Mesenchymal stem cell (in vitro differentiated cells and primary cell): ENCODE results near the gene STARD6.
A peak's percentile ranks its signal among the peaks of the same experiment; 100 is the strongest.

ENCODE experiments used
- DNase-seq: peaks from one replicate; pipeline ENCODE4 v3.0.0-alpha.2; 2013
- H2AFZ ChIP-seq: one replicate; pipeline ENCODE4 v1.6.1; 2013; ENCODE audit warnings: low read depth, mild to moderate bottlenecking, control low read depth, inconsistent platforms, low read length, moderate library complexity
- H2AK5ac ChIP-seq: 2 replicates; pipeline ENCODE4 v1.6.1; 2013; ENCODE audit warnings: low read length, moderate library complexity, mild to moderate bottlenecking, inconsistent platforms; ENCODE audit not compliant: severe bottlenecking
- H2BK120ac ChIP-seq: one replicate; pipeline ENCODE4 v1.6.1; 2013; ENCODE audit warnings: low read depth, mild to moderate bottlenecking, inconsistent platforms, low read length, moderate library complexity
- H2BK12ac ChIP-seq, 2 experiments: one replicate each; pipeline ENCODE4 v1.6.1; 2013; ENCODE audit warnings: inconsistent platforms in 2 of 2, low read length in 2 of 2, mild to moderate bottlenecking in 2 of 2, moderate library complexity in 2 of 2, control low read depth in 1 of 2
- H2BK15ac ChIP-seq: one replicate; pipeline ENCODE4 v1.6.1; 2013; ENCODE audit warnings: mild to moderate bottlenecking, low read depth, inconsistent platforms; ENCODE audit not compliant: poor library complexity, severe bottlenecking
- H2BK5ac ChIP-seq: 2 replicates; pipeline ENCODE4 v1.6.1; 2013; ENCODE audit warnings: low read depth, mild to moderate bottlenecking, low read length, control low read depth, inconsistent platforms; ENCODE audit not compliant: poor library complexity, severe bottlenecking
- H3K14ac ChIP-seq, 2 experiments: one replicate each; pipeline ENCODE4 v1.6.1; 2013; ENCODE audit warnings: inconsistent platforms in 2 of 2, low read length in 2 of 2, control low read depth in 1 of 2, mild to moderate bottlenecking in 1 of 2, moderate library complexity in 1 of 2
- H3K18ac ChIP-seq, 2 experiments: one replicate each; pipeline ENCODE4 v1.6.1; 2013; ENCODE audit warnings: inconsistent platforms in 2 of 2, low read length in 2 of 2, control low read depth in 1 of 2, low read depth in 1 of 2, mild to moderate bottlenecking in 1 of 2
- H3K23ac ChIP-seq, 2 experiments: one replicate each; pipeline ENCODE4 v1.6.1; 2013; ENCODE audit warnings: inconsistent platforms in 2 of 2, low read length in 2 of 2, mild to moderate bottlenecking in 2 of 2, moderate library complexity in 2 of 2, control low read depth in 1 of 2
- H3K27ac ChIP-seq: 2 replicates; pipeline ENCODE4 v1.5.1; 2013; ENCODE audit warnings: mild to moderate bottlenecking, moderate library complexity, low read length, control low read depth, inconsistent platforms; ENCODE audit not compliant: poor library complexity, severe bottlenecking
- H3K27me3 ChIP-seq, 2 experiments: 2 replicates each; pipeline versions ENCODE4 v1.6.1 to v1.7.0; 2013; ENCODE audit warnings: low read length in 2 of 2, mild to moderate bottlenecking in 2 of 2, moderate library complexity in 2 of 2, control low read depth in 1 of 2, inconsistent platforms in 1 of 2; ENCODE audit not compliant: control insufficient read depth in 1 of 2, insufficient read depth in 1 of 2
- H3K36me3 ChIP-seq, 2 experiments: 2 replicates each; pipeline versions ENCODE4 v1.6.1 to v1.7.0; 2013; ENCODE audit warnings: low read length in 2 of 2, control low read depth in 1 of 2, inconsistent platforms in 1 of 2, low read depth in 1 of 2, mild to moderate bottlenecking in 1 of 2; ENCODE audit not compliant: insufficient read depth in 2 of 2, control insufficient read depth in 1 of 2
- H3K4ac ChIP-seq, 2 experiments: one replicate each; pipeline ENCODE4 v1.6.1; 2013; ENCODE audit warnings: inconsistent platforms in 2 of 2, low read length in 2 of 2, mild to moderate bottlenecking in 2 of 2, moderate library complexity in 2 of 2, control low read depth in 1 of 2, low read depth in 1 of 2
- H3K4me1 ChIP-seq: 2 replicates; pipeline ENCODE4 v1.6.1; 2013; ENCODE audit warnings: low read depth, low read length, control low read depth; ENCODE audit not compliant: control insufficient read depth, insufficient read depth
- H3K4me2 ChIP-seq: 2 replicates; pipeline ENCODE4 v1.6.1; 2013; ENCODE audit warnings: low read length, mild to moderate bottlenecking, inconsistent platforms; ENCODE audit not compliant: poor library complexity, severe bottlenecking
- H3K4me3 ChIP-seq, 2 experiments: 2 replicates each; pipeline versions ENCODE4 v1.5.1 to v1.7.0; 2013; ENCODE audit warnings: low read length in 2 of 2, mild to moderate bottlenecking in 2 of 2, control low read depth in 1 of 2, low read depth in 1 of 2; ENCODE audit not compliant: insufficient read depth in 1 of 2
- H3K79me1 ChIP-seq: replicated peaks from 2 replicates; pipeline ENCODE4 v1.6.1; 2013; ENCODE audit warnings: mild to moderate bottlenecking, control low read depth, low read length, inconsistent platforms; ENCODE audit not compliant: poor library complexity, severe bottlenecking
- H3K9ac ChIP-seq: 2 replicates; pipeline ENCODE4 v1.7.0; 2013; ENCODE audit warnings: mild to moderate bottlenecking, low read length, moderate library complexity
- H3K9me3 ChIP-seq: 2 replicates; pipeline ENCODE4 v1.7.0; 2013; ENCODE audit warnings: mild to moderate bottlenecking, low read length; ENCODE audit not compliant: control insufficient read depth
- H4K8ac ChIP-seq: one replicate; pipeline ENCODE4 v1.6.1; 2013; ENCODE audit warnings: inconsistent platforms, mild to moderate bottlenecking, low read length, moderate library complexity
- H4K91ac ChIP-seq: one replicate; pipeline ENCODE4 v1.6.1; 2013; ENCODE audit warnings: mild to moderate bottlenecking, low read length, inconsistent platforms
- WGBS: methylation state at CpG from one replicate; pipeline ENCODE4 v1.1.7; 2013; ENCODE audit warnings: mixed read lengths; 5-methylcytosine and 5-hydroxymethylcytosine counted together

The STARD6 gene

GRCh38 chr18:54382076-54382475, 24.4 kb upstream of the STARD6 start:
- H3K27ac ChIP-seq, result no peak overlapping the region
- H3K36me3 ChIP-seq, result no peaks in the 10 kb centered on the region
- H3K4ac ChIP-seq, result no peak overlapping the region
- no peak overlapping the region for H3K14ac ChIP-seq
- no peak overlapping the region for H4K91ac ChIP-seq
- H3K4me2 ChIP-seq, result no peak overlapping the region
- no peaks in the 10 kb centered on the region for H3K27me3 ChIP-seq
- H3K9me3 ChIP-seq, result no peaks in the 10 kb centered on the region
- H3K79me1 ChIP-seq, result no peaks in the 10 kb centered on the region
- no peak overlapping the region for H3K4me3 ChIP-seq
- 93% methylated on average over 3 of the region's 3 CpGs for WGBS
- no peaks in the 10 kb centered on the region for H3K4me1 ChIP-seq
- H3K9ac ChIP-seq, result no peak overlapping the region
- no peak overlapping the region for H2BK15ac ChIP-seq
- no peak overlapping the region for H2BK5ac ChIP-seq
- no peak overlapping the region for H2AFZ ChIP-seq
- H4K8ac ChIP-seq, result no peak overlapping the region
- H2AK5ac ChIP-seq, result no peak overlapping the region
- no peak overlapping the region for H3K23ac ChIP-seq
- no peak overlapping the region for H2BK120ac ChIP-seq
- no peak overlapping the region for H3K18ac ChIP-seq
- no peak for DNase-seq
- no peak overlapping the region for H2BK12ac ChIP-seq

- H3K4me3 ChIP-seq, result no peak overlapping the region
- no peak overlapping the region for H2AFZ ChIP-seq
- H2BK120ac ChIP-seq, result no peak overlapping the region
- H3K14ac ChIP-seq, result no peak overlapping the region
- H3K79me1 ChIP-seq, result no peaks in the 10 kb centered on the region
- H3K4me1 ChIP-seq, result no peaks in the 10 kb centered on the region
- H3K9me3 ChIP-seq, result no peaks in the 10 kb centered on the region
- H3K18ac ChIP-seq, result no peak overlapping the region
- H3K23ac ChIP-seq, result no peak overlapping the region
- H4K91ac ChIP-seq, result no peak overlapping the region
- H2BK12ac ChIP-seq, result no peak overlapping the region
- H2BK15ac ChIP-seq, result no peak overlapping the region
- H3K9ac ChIP-seq, result no peak overlapping the region
- H3K4ac ChIP-seq, result no peak overlapping the region
- H3K27ac ChIP-seq, result no peak overlapping the region
- H3K36me3 ChIP-seq, result no peaks in the 10 kb centered on the region
- H2AK5ac ChIP-seq, result no peak overlapping the region
- no peak overlapping the region for H3K4me2 ChIP-seq
- no peak for DNase-seq
- no peaks in the 10 kb centered on the region for H3K27me3 ChIP-seq
- no peak overlapping the region for H4K8ac ChIP-seq
- WGBS, result 100% methylated on average over 2 of the region's 2 CpGs
- H2BK5ac ChIP-seq, result no peak overlapping the region
Observed at GRCh38 chr18:54381640-54382039, 24.0 kb upstream of the STARD6 start.

DNA sequence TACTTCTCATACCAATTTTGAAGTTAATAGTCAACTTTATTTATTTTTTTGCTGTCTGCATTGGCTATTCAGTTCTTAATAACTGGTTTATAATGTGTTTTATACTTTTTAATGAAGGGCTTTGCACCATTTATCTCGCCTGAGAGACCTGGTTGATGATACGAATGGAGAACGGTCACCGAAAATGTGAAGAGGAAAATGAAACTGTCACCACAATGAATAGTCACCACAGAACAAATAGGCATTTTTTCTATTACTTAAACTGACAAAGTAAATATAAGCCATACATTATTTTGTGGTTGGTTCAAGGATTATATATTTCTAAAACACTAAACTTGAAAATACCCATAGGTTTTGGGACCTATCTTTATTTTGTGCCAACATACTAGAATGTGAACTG, 20.4 kb upstream of the STARD6 start:
- Histone ChIP-seq H3K9ac (no peak overlapping the region), H4K91ac (no peak overlapping the region), H3K9me3 (no peaks in the 10 kb centered on the region), H3K79me1 (no peaks in the 10 kb centered on the region), H2BK5ac (no peak overlapping the region), H3K27ac (no peak overlapping the region), H3K4ac (no peak overlapping the region), H2BK12ac (no peak overlapping the region), H3K36me3 (peaks cover 0 to 3% of the 10 kb centered on the region in 2 experiments), H3K27me3 (no peaks in the 10 kb centered on the region), H2AK5ac (no peak overlapping the region), H2AFZ (no peak overlapping the region), H3K14ac (no peak overlapping the region), H3K4me2 (no peak overlapping the region), H3K4me3 (no peak overlapping the region), H2BK120ac (no peak overlapping the region), H2BK15ac (no peak overlapping the region), H3K23ac (no peak overlapping the region), H3K18ac (no peak overlapping the region), H3K4me1 (no peaks in the 10 kb centered on the region), H4K8ac (no peak overlapping the region)
- DNase-seq, result no peak
- 97% methylated on average over 4 of the region's 4 CpGs for WGBS

- H2BK5ac ChIP-seq, result no peak overlapping the region
- H3K4me1 ChIP-seq, result no peaks in the 10 kb centered on the region
- no peak overlapping the region for H3K9ac ChIP-seq
- H3K4me3 ChIP-seq, result no peak overlapping the region
- H3K27ac ChIP-seq, result no peak overlapping the region
- no peaks in the 10 kb centered on the region for H3K27me3 ChIP-seq
- H3K23ac ChIP-seq, result no peak overlapping the region
- no peak overlapping the region for H4K8ac ChIP-seq
- H3K9me3 ChIP-seq, result no peaks in the 10 kb centered on the region
- peak; percentile 12 for DNase-seq
- 100% methylated on average over 2 of the region's 3 CpGs for WGBS
- H3K4ac ChIP-seq, result no peak overlapping the region
- no peak overlapping the region for H2BK120ac ChIP-seq
- H3K18ac ChIP-seq, result no peak overlapping the region
- no peak overlapping the region for H2BK15ac ChIP-seq
- no peak overlapping the region for H4K91ac ChIP-seq
- peaks cover 8% of the 10 kb centered on the region for H3K79me1 ChIP-seq
- H3K4me2 ChIP-seq, result no peak overlapping the region
- H3K14ac ChIP-seq, result no peak overlapping the region
- no peak overlapping the region for H2AK5ac ChIP-seq
- no peaks in the 10 kb centered on the region for H3K36me3 ChIP-seq
- H2BK12ac ChIP-seq, result no peak overlapping the region
- no peak overlapping the region for H2AFZ ChIP-seq
Observed at GRCh38 chr18:54360406-54360805, 2.7 kb upstream of the STARD6 start.
